Measurements from ENCODE around the gene ZNF267. TPM values are rescaled to one million over a fixed set of nuclear protein-coding genes. Genes with fewer than 3 reads are reported as not detected.
"Not testable (repeated sequence)": the region's sequence is repeated elsewhere in the genome, so short reads cannot be mapped to it uniquely, and the experiment has no call there.

Gene ZNF267
- total and polyA plus RNA-seq, 8 donors: 9.5 to 30.8 (median 11.6) TPM

- Histone ChIP-seq H3K9me3 (peaks cover 27 to 100% of the 10 kb centered on the region in 2 donors), H3K27me3 (no peaks in the 10 kb centered on the region), H3K27ac (no peak overlapping the region), H3K4me3 (no peak overlapping the region), H3K4me1 (no peaks in the 10 kb centered on the region), H3K36me3 (peaks cover 8 to 42% of the 10 kb centered on the region in 2 donors)
- ATAC-seq (no peak), DNase-seq (no peak)
- intact Hi-C loops (cut with DNase I): no loop called here
- no peak for TF ChIP-seq CTCF (IDR thresholded peaks at IDR 0.05)
Measured at GRCh38 chr16:31920373-31920772, 46.8 kb downstream of the ZNF267 start.

- H3K9me3 ChIP-seq: not testable (repeated sequence)
Measured at GRCh38 chr16:31951806-31952205, 78.2 kb downstream of the ZNF267 start.

GRCh38 chr16:31952206-31952605 is 78.6 kb downstream of the ZNF267 start:
- H3K4me1 ChIP-seq; H3K36me3 ChIP-seq; H3K27ac ChIP-seq; DNase-seq; H3K27me3 ChIP-seq; intact Hi-C loops (cut with DNase I); ATAC-seq; H3K4me3 ChIP-seq; H3K9me3 ChIP-seq: not testable (repeated sequence)

More at GRCh38 chr16:31951806-31952205, 78.2 kb downstream of the ZNF267 start:
- H3K36me3 ChIP-seq; intact Hi-C loops (cut with DNase I); H3K27ac ChIP-seq; H3K4me3 ChIP-seq; ATAC-seq; H3K4me1 ChIP-seq; H3K27me3 ChIP-seq; DNase-seq: not testable (repeated sequence)

- ATAC-seq; H3K27me3 ChIP-seq; H3K4me3 ChIP-seq; H3K9me3 ChIP-seq; DNase-seq; H3K36me3 ChIP-seq; intact Hi-C loops (cut with DNase I); H3K27ac ChIP-seq; H3K4me1 ChIP-seq: not testable (repeated sequence)
Measured at GRCh38 chr16:31956221-31956620, 82.6 kb downstream of the ZNF267 start.

- H3K36me3 ChIP-seq; H3K4me3 ChIP-seq; H3K9me3 ChIP-seq; H3K4me1 ChIP-seq; H3K27ac ChIP-seq; H3K27me3 ChIP-seq; intact Hi-C loops (cut with DNase I); ATAC-seq: not testable (repeated sequence)
- peak in 1 of 4 donors; percentile 14 for DNase-seq
Measured at GRCh38 chr16:31960186-31960910, 86.7 kb downstream of the ZNF267 start.

Measured in left lung (tissue), 10 donors.